ENCODE measurements around the gene C8B.

DNA sequence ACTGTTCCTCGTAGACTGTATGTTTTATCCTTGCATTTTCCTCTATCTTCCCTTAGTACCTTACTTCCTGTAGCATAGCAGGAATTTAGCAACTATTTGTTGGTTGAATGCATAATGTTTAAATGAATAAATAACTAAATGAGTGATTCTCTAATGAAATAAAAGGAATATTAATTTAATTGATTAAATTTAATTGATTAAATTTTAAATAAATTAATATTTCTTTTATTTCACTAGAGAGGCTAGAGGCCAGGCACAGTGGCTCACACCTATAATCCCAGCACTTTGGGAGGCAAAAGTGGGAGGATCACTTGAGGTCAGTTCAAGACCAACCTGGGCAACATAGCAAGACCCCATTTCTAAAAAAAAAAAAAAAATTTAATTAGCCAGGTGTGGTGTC, 25.8 kb downstream of the C8B start:
- TF ChIP-seq GATA2 (IDR thresholded peaks at IDR 0.05; ENCODE audit: low read depth, low read length) (no peak), GATA3 (IDR thresholded peaks at IDR 0.05; ENCODE audit: low read depth, low read length) (no peak)

Measured in SH-SY5Y (cell line).